ENCODE data around the gene SP3.
A peak's percentile ranks its signal among the peaks of the same experiment; 100 is the strongest.

SP3 gene

DNA sequence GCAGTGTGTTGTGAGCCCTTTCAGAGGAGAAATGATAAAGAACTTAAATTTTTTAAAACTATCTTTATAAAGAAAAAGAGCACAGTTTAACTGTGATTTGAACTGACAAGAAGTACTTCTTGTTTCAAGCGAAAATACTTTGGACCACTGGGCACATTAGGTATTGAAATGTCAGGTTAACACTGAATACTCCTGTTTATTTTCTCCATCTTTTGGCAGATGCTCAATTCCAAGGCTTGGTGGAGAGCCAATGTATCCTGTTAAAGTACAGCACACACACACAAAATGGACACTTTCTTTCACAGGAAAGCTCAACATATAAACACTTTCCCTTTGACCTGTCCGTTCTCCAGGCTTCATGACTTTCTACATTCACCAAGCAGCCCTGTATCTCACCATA, 32.6 kb upstream of the SP3 start:
- TF ChIP-seq CTCF (IDR thresholded peaks at IDR 0.05; ENCODE audit: low read depth, low read length, missing control alignments): no peak
- no peak overlapping the region for H3K4me3 ChIP-seq (replicated peaks; ENCODE audit: low read depth, low read length)
- no peak for DNase-seq (ENCODE audit: extremely low read depth, low read depth)

GRCh38 chr2:173997269-173997668, 32.1 kb upstream of the SP3 start:
- no peak overlapping the region for H3K4me3 ChIP-seq (replicated peaks; ENCODE audit: low read depth, low read length)
- DNase-seq (ENCODE audit: extremely low read depth, low read depth): no peak
- no peak for TF ChIP-seq CTCF (IDR thresholded peaks at IDR 0.05; ENCODE audit: low read depth, low read length, missing control alignments)

DNA sequence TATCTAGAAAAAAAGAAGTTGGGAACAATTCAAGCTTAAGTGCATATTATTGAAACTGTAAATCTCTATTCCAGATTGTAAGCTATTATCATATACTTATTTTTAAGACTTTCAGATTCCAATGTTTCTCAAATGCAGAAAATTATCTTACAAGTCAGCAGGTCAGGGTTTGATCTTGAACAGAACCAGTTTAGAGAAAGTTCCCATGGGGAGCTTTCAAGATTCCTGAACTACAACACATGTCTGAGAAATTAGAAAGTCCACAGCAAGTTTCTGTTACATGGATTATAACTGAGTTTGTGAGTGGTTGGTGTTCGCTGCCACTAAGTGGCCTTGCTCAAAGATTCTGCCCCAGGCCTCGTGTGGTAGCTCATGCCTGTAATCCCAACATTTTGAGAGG, 31.6 kb upstream of the SP3 start:
- H3K4me3 ChIP-seq (replicated peaks; ENCODE audit: low read depth, low read length): no peak overlapping the region
- DNase-seq (ENCODE audit: extremely low read depth, low read depth): no peak
- no peak for TF ChIP-seq CTCF (IDR thresholded peaks at IDR 0.05; ENCODE audit: low read depth, low read length, missing control alignments)

GRCh38 chr2:173993459-173993858, 28.3 kb upstream of the SP3 start:
- no peak overlapping the region for H3K4me3 ChIP-seq (replicated peaks; ENCODE audit: low read depth, low read length)
- DNase-seq (ENCODE audit: extremely low read depth, low read depth): no peak
- TF ChIP-seq CTCF (IDR thresholded peaks at IDR 0.05; ENCODE audit: low read depth, low read length, missing control alignments): no peak

- H3K4me3 ChIP-seq (replicated peaks; ENCODE audit: low read depth, low read length): no peak overlapping the region
- DNase-seq (ENCODE audit: extremely low read depth, low read depth): no peak
- no peak for TF ChIP-seq CTCF (IDR thresholded peaks at IDR 0.05; ENCODE audit: low read depth, low read length, missing control alignments)
These were observed 26.8 kb upstream of the SP3 start for GRCh38 chr2:173991856-173992588.

DNA sequence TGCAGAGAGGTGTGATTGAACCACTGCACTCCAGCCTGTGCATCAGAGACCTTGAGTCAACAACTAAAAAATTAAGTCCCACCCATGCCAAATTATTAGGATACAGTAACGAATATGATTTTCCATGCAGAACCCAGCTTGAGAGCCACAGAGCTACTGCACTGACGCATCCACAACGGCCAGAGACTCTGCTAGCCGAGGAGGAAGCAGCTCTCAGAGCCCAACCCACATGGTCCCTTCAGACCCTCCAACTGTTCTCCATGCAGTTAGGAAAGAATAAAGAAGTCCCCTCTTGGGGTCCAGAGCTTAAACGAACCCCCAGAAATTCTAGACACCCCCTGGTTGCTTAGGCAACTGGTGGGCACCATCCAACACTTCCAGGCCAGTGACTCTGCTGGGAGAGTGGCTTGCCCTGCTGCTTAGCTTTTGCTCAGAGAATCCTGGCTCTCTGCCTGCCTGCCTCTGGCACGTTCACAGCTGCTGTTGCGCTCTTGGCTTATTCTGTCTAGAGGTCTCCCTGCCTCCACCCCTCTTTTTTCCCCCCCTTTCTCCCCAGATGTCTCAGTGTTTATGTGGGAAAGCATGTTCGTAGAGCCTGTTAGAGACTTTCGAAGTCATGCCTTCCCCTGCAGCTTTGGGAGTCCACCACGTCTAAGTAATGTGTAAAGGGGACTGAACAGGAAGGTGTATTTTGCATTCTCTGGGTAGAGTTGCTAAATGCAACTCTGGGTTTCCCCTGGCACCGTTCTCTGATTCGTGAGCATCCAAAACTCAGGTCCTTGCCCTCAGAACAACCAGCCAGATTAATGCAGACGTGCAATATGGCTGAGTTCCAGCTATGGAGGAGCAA, 26.0 kb upstream of the SP3 start:
- peak; percentile 72 for DNase-seq (ENCODE audit: extremely low read depth, low read depth)
- no peak for TF ChIP-seq CTCF (IDR thresholded peaks at IDR 0.05; ENCODE audit: low read depth, low read length, missing control alignments)
- H3K4me3 ChIP-seq (replicated peaks; ENCODE audit: low read depth, low read length): no peak overlapping the region

Data from HFF-Myc (cell line).